ENCODE results near the gene NOP16. TPM values are rescaled to one million over a fixed set of nuclear protein-coding genes. Genes with fewer than 3 reads are reported as not detected.
A peak's percentile ranks its signal among the peaks of the same experiment; 100 is the strongest.

Gene NOP16, protein sequence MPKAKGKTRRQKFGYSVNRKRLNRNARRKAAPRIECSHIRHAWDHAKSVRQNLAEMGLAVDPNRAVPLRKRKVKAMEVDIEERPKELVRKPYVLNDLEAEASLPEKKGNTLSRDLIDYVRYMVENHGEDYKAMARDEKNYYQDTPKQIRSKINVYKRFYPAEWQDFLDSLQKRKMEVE
- total RNA-seq: 23.5 and 42.7 TPM in 2 replicates

DNA sequence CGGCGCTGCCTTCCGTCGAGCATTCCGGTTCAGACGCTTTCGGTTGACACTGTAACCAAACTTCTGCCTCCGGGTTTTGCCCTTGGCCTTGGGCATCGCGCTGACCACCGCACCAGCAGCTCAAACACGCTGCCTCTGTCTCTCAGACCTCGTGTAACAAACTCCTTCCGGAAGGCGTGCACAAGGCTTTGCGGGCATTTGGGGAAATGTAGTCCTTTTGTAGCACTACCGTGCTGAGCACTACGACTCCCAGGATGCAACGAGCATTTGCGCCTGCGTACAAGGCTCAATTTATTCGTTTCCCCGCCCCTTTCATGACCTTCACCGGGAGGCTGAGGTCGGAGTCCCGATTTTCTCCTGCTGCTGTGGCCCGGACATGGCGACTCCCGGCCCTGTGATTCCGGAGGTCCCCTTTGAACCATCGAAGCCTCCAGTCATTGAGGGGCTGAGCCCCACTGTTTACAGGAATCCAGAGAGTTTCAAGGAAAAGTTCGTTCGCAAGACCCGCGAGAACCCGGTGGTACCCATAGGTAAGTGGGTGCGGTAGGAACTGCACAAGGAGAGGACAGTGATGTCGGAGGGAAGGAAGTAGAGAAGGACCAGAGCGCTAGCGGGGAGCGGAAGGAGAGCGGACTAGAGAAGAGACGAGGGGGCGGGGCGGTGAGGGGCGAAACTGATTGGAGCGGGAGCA is at the start of gene NOP16, which contains the start of gene HIGD2A:
NOP16 (minus strand) TSS at position 155 of the 691 bp plus-strand sequence; CDS start at position 96, 59 bp downstream.
HIGD2A (plus strand) TSS at position 308 of the 691 bp plus-strand sequence; CDS start at position 377, 69 bp downstream.
- TF ChIP-seq, protein P1, sequence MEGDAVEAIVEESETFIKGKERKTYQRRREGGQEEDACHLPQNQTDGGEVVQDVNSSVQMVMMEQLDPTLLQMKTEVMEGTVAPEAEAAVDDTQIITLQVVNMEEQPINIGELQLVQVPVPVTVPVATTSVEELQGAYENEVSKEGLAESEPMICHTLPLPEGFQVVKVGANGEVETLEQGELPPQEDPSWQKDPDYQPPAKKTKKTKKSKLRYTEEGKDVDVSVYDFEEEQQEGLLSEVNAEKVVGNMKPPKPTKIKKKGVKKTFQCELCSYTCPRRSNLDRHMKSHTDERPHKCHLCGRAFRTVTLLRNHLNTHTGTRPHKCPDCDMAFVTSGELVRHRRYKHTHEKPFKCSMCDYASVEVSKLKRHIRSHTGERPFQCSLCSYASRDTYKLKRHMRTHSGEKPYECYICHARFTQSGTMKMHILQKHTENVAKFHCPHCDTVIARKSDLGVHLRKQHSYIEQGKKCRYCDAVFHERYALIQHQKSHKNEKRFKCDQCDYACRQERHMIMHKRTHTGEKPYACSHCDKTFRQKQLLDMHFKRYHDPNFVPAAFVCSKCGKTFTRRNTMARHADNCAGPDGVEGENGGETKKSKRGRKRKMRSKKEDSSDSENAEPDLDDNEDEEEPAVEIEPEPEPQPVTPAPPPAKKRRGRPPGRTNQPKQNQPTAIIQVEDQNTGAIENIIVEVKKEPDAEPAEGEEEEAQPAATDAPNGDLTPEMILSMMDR (conservative IDR thresholded peaks at IDR 0.05; ENCODE audit: low read depth, low read length): no peak
- peak; percentile 92 for DNase-seq (ENCODE audit: low read depth)
- peak within 1 kb of the TSS; percentile 99 for H3K4me3 ChIP-seq (ENCODE audit: low read depth, low read length)

DNA sequence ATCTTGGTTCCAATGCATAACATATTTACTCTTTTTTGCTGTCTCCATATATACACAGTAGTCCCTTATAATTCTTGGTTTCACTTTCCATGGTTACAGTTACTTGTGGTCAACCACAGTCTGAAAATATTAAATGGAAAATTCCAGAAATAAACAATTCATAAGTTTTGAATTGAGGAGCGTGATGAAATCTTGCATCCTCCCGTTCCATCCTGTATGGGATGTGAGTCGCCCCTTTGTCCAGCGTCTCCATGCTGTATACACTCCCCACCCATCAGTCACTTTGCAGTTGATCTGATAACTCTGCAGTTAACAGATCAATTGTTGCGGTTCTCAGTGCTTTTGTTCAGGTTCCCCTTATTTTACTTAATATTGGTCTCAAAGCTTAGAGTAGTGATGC is 48.3 kb upstream of the NOP16 start:
- DNase-seq (ENCODE audit: low read depth): no peak

DNA sequence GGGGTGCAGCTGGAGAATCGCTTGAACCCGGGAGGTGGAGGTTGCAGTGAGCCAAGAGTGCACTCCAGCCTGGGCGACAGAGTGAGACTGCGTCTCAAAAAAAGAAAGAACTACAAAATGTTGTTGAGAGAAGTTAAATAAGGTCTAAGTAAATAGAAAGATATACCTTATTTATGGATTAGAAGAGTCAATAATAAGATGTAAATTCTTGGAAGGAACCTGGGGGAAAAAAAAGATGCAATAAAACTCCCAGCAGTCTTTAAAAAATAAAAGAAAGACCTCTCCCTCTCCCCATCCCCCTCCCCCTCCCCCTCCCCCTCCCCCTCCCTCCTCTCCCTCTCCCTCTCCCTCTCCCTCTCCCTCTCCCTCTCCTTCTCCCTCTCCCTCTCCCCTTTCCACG is 44.3 kb upstream of the NOP16 start:
- no peak overlapping the region for H3K4me3 ChIP-seq (ENCODE audit: low read depth, low read length)
- DNase-seq (ENCODE audit: low read depth): no peak
- TF ChIP-seq, protein P1 (conservative IDR thresholded peaks at IDR 0.05; ENCODE audit: low read depth, low read length): no peak

More for the DNA sequence above, 48.3 kb upstream of the NOP16 start:
- TF ChIP-seq, protein P1 (conservative IDR thresholded peaks at IDR 0.05; ENCODE audit: low read depth, low read length): no peak
- no peak overlapping the region for H3K4me3 ChIP-seq (ENCODE audit: low read depth, low read length)

DNA sequence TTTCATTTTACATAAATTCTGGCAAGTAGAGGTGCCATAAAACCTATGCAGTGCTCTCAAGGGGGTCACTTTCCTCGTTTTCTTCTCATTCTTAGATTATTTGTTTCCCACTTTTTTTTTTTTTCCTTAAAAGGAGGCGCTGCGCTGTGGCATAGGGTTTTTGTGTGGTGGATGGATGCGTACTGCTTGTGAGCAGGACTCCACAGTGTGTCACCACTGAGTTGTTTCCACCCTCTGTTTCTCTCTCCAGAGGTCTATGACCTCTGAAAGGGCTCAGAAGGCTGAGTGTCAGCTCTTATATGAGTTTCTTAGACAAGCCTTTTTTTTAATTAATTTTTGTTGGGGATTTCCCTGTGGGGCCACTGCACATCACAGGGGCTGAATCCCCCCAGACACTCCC is 41.6 kb upstream of the NOP16 start:
- no peak overlapping the region for H3K4me3 ChIP-seq (ENCODE audit: low read depth, low read length)
- TF ChIP-seq, protein P1 (conservative IDR thresholded peaks at IDR 0.05; ENCODE audit: low read depth, low read length): no peak
- no peak for DNase-seq (ENCODE audit: low read depth)

DNA sequence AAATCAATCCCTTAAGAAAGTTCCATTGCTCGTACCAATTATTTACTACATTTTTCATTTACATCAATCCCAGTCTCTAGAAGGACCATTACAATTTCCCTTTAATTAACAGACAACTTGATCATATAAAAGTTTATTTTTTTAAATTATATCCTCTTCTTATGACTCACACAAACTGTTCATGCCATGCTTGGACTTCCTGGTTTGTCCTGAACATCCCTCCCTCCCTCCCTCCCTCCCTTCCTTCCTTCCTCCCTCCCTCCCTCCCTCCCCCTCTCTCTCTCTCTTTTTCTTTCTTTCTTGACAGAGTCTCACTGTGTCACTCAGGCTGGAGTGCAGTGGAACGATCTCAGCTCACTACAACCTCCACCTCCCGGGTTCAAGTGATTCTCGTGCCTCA is 39.6 kb upstream of the NOP16 start:
- DNase-seq (ENCODE audit: low read depth): no peak
- H3K4me3 ChIP-seq (ENCODE audit: low read depth, low read length): no peak overlapping the region
- TF ChIP-seq, protein P1 (conservative IDR thresholded peaks at IDR 0.05; ENCODE audit: low read depth, low read length): no peak

DNA sequence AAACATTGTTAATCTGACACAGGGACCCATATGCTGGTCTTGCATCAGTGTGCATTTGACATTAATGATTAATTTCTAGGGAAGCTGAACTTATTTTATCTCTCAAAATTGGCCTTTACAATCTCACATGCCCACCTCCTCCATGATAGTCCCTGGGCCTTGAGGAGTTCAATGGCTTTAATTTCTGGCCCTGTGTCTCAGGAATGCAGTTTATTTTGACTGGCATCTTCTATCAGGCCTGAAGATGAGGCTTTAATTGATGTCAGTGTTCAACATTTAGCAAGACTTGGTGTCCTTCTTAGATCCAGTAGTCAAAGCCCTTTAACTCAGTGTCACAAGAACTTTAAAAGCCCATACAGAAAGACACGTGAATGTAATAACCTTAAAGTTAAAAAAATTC is 38.5 kb upstream of the NOP16 start:
- no peak for DNase-seq (ENCODE audit: low read depth)
- TF ChIP-seq, protein P1 (conservative IDR thresholded peaks at IDR 0.05; ENCODE audit: low read depth, low read length): no peak
- no peak overlapping the region for H3K4me3 ChIP-seq (ENCODE audit: low read depth, low read length)

Measured in epithelial cell of proximal tubule (primary cell).